Fibroblast of upper back skin (primary cell): ENCODE measurements around the gene TRANK1.
A peak's percentile ranks its signal among the peaks of the same experiment; 100 is the strongest.
"Not testable (repeated sequence)": the region's sequence is repeated elsewhere in the genome, so short reads cannot be mapped to it uniquely, and the experiment has no call there.

Experiments used
- DNase-seq: peaks from one replicate; pipeline ENCODE4 v3.0.0-alpha.2; 2013

The TRANK1 gene

DNA sequence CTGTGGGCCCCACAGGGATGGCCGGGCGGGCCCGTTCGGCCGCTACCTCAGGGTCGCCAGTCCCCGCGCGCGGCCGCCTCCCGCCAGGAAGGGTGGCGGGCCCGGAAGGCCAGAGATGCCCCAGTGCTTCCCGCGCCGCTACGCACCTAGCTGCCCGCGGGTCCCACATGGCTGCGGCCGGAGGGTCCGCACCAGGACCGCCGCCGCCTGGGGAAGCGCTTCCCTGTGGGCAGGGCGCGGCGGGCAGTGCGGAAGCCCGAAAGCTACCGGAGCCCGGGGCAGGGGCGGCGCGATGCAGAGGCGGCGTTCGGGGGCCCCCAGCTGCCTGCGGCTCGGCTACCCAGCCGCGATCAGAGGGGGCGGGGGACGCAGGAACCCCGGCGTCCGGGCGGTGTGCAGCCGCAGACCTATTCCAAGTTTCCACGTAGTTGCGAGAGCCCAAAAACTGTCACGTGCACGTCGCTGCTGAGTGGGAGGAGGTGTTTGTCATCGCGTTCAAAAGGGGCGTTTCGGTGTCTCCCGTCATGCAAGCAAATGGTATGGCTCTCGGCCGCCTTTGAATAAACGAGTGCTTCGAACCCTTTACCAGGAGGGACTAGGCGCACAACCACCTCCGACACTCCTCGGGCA, at the start of gene TRANK1:
Gene TRANK1 (minus strand): TSS at position 414 of the 630 bp plus-strand sequence. CDS start 245 bp downstream, at position 169.
- DNase-seq, result peak; percentile 49

DNA sequence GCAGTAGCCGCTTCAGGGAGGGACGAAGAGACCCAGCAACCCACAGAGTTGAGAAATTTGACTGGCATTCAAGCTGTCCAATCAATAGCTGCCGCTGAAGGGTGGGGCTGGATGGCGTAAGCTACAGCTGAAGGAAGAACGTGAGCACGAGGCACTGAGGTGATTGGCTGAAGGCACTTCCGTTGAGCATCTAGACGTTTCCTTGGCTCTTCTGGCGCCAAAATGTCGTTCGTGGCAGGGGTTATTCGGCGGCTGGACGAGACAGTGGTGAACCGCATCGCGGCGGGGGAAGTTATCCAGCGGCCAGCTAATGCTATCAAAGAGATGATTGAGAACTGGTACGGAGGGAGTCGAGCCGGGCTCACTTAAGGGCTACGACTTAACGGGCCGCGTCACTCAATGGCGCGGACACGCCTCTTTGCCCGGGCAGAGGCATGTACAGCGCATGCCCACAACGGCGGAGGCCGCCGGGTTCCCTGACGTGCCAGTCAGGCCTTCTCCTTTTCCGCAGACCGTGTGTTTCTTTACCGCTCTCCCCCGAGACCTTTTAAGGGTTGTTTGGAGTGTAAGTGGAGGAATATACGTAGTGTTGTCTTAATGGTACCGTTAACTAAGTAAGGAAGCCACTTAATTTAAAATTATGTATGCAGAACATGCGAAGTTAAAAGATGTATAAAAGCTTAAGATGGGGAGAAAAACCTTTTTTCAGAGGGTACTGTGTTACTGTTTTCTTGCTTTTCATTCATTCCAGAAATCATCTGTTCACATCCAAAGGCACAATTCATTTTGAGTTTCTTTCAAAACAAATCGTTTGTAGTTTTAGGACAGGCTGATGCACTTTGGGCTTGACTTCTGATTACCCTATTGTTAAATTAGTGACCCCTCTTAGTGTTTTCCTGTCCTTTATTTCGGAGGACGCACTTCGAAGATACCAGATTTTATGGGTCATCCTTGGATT, 48.8 kb upstream of the TRANK1 start, which contains the start of gene MLH1:
Gene MLH1 (plus strand): TSS at position 193 of the 958 bp plus-strand sequence. CDS start 30 bp downstream, at position 223.
- DNase-seq, result peak; percentile 100

DNA sequence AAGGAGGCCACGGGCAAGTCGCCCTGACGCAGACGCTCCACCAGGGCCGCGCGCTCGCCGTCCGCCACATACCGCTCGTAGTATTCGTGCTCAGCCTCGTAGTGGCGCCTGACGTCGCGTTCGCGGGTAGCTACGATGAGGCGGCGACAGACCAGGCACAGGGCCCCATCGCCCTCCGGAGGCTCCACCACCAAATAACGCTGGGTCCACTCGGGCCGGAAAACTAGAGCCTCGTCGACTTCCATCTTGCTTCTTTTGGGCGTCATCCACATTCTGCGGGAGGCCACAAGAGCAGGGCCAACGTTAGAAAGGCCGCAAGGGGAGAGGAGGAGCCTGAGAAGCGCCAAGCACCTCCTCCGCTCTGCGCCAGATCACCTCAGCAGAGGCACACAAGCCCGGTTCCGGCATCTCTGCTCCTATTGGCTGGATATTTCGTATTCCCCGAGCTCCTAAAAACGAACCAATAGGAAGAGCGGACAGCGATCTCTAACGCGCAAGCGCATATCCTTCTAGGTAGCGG, 48.0 kb upstream of the TRANK1 start, which contains the start of gene EPM2AIP1:
Gene EPM2AIP1 (minus strand): TSS at position 326 of the 520 bp plus-strand sequence. CDS start 54 bp downstream, at position 272.
- DNase-seq, result no peak

DNA sequence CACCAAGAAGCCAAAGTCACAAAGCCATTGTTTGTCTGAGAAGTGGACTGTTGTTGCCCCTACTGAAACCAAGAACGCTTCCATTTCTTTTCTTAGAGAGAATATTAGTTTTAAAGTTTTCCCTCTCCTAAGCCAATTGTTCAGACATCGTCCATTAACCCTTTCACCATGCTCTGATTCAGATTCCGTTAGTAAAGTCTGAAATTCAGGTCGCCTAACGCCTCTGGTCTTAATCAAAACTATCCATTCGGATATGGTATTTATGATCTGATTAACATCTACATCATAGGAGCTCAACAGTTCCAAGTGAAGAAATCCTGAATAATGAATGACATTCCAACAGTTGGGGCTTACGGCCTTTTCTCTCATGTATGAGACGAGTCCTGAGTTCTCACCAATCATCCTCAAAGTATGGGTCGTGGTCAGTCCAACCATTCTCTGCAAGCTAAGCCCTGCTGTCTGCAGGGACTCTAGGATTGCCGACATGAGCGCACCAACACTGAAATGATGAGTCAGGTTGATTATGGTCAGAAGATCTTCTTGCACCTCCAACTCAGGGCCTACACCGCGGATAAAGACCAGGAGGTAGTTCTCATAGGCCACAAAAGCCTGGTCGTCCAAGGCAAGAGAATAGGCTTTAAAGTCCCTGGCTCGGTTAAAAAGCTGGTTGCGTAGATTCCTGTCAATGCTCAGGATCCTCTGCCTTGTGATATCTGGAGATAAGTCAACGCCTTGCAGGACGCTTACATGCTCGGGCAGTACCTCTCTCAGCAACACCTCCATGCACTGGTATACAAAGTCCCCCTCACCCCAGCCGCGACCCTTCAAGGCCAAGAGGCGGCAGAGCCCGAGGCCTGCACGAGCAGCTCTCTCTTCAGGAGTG, 47.3 kb upstream of the TRANK1 start:
- DNase-seq, result peak; percentile 64

DNA sequence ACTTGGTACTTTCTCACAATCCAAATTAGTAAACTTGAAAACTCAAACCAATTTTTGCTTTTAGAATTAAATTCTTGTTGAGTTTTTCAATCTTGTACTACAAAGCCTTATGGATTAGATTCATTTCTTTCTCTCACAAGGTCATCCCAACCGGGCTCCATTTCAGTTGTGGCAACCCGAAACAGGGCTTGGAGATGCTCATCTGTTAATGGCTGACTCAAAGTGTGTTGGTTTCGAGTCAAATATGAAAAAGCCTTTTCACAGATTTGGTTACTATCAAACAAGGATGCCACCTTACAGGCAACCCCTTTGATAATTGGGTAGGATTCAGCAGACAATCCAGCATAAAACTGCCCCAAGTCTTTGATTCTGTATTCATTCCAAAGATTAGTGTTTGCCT, 46.3 kb upstream of the TRANK1 start:
- no peak for DNase-seq

DNA sequence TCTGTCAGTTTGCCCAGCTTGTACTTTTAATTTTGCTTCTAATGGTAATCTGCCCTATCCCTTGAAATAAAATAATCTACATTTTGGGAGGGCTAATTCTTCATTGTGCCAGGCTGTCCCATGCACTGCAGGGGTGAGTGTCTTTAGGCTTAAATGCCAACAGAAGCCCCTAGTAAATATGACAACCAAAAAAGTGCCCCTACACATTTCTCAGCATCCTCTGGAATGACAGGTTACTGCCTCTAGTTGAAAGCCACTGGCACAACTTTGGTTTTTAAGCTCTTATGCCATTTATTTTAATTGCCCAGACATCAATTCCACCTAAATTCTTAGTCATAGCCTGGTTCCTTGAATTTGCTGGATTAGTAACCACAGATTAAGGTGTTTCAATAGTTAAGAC, 44.7 kb upstream of the TRANK1 start:
- DNase-seq, result no peak

DNA sequence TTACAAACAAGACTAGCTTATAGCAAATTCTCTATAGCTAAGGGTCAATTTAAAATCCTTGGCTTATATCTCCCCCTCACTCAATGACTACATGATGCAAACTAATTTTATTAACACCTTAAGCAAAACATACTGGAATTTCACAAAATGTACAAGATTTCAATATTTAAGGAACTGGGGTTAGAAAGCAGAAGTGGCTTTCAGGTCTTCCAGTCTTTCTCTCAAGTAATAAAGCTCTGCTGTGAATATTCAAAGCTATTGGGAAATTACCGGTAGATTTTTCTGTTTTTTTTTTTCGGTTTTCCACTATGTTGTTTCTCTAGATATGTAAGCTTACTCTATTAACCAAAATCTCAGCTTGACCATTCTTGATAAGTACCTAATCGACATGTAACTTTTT, 44.2 kb upstream of the TRANK1 start:
- DNase-seq, result no peak

DNA sequence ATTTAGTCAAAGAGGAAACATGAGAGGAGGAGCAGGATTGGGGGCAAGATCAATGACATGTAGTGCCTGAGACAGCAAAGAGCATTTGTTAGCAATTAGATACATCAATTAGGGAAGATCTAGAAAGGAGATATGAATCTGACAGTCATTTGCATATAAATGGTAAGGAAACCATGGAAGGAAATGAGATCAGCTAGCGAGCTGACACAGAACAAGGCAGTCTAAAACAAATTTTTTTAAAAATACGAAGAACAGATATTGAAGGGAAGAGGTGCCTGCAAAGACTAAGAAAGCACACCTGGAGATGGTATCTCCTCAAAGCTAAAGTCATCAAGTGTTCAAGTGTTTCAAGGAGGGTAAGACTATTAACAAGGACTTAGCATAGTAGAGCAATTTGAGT, 43.5 kb upstream of the TRANK1 start:
- DNase-seq, result no peak

DNA sequence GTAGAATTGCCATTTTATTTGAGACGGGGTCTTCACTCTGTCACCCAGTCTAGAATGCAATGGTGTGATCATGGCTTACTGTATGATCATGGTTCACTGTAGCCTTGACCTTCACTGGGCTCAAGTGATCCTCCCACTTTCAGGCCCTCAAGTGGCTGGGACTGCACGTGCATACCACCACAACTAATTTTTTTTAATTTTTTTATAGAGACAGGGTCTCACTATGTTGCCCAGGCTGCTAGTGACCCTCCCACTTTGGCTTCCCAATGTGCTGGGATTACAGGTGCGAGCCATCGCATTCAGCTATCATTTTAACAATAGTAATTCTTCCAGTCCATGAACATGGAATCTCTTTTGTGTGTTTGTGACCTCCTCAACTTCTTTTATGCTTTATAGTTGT, 36.2 kb upstream of the TRANK1 start:
- no peak for DNase-seq

DNA sequence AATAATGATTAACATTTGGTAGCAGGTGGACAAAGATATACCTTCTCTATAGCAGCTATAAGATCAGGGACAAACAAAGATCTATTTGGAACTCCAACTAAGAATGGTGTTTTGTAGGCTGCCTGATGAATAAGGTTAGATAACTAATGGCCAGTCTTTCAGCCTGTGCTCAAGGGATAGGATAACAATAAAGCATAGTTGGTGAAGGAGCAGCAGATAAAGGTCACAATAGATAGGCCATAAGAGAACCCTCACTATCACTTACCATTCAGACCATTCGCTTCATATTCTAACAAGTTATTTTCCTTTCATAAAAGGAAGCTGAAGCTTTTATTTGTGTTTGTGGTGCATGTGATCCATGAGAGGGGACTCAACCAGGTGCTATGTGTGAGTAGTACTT, 28.3 kb upstream of the TRANK1 start:
- DNase-seq, result no peak

DNA sequence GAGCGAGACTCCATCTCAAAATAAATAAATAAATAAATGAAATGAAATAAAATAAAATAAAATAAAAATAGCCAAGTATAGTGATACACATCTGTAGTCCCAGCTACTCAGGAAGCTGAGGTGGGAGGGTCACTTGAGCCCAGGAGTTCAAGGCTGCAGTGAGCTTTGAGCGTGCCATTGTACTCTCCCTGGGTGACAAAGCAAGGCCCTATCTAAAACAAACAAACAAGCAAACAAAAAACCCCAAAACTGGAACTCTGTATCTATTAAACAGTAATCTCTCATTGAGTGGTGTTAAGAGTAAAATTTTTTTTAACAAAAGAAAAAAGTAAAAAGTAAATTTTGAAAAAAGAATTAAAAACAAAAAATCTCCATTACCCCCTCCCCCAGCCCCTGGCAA, 27.3 kb upstream of the TRANK1 start:
- DNase-seq, result no peak

DNA sequence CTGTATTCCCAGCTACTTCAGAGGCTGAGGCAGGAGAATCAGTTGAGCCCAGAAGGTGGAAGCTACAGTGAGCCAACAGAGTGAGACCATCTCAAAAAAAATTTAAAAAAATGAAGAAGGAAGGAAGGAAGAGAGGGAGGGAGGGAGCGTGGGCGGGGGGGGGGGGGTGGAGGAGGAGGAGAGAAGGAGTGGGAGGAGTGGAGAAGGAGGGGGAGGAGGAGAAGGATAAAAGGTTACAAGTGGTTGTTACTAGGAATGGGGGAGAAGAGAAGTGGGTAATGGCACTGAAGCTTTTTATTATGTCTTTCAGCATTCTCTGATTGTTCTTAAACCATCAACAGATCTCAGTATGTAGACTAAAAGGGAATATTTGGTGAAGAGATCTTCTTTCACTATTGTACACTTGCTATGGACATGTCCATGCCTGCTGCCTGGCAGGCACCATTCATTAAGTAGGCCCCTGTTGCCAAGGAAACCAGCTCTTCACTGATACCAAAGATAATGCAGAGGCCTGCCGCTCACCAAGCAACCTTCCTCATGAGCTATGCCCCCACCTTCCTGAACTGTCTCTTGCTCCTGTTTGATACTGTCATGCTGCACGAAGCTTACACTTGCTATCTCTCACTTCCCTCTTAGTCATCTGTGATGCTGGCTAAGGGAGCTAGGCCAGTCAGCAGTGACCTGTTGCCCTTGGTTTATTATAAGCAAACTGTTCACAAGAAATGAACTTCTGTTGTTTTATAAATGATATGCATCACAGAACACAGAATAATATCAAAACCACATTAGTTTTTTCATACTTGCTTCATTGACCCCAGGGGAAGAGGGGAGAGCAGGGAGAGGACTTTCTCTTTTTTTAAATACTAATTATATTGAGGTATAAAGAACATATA, 24.9 kb upstream of the TRANK1 start:
- DNase-seq, result no peak

DNA sequence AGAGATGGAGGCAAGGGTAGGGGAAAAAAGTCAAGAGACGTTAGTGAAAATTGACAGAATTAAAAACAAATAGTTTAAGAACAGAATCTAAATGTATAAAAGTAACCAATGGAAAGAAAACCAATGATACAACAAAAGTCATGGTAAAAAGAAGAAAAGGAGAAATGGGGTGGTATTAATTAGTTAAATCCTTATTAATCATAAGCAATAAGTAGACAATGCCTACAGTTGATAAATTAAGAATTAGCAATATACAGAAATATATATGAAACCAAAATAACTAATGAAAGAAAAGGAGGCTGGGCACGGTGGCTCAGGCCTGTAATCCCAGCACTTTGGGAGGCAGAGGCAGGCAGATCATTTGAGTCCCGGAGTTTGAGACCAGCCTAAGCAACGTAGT, 24.2 kb upstream of the TRANK1 start:
- no peak for DNase-seq

DNA sequence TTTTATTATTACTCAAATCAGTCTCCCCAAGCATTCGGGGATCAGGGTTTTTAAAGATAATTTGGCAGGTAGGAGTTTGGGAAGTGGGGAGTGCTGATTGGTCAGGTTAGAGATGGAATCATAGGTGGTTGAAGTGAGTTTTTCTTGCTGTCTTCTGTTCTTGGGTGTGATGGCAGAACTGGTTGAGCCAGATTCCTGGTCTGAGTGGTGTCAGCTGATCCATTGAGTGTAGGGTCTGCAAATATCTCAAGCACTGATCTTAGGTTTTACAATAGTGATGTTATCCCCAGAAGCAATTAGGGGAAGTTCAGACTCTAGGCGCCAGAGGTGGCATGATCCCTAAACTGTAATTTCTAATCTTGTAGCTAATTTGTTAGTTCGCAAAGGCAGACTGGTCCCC, 20.6 kb upstream of the TRANK1 start:
- DNase-seq, result no peak

DNA sequence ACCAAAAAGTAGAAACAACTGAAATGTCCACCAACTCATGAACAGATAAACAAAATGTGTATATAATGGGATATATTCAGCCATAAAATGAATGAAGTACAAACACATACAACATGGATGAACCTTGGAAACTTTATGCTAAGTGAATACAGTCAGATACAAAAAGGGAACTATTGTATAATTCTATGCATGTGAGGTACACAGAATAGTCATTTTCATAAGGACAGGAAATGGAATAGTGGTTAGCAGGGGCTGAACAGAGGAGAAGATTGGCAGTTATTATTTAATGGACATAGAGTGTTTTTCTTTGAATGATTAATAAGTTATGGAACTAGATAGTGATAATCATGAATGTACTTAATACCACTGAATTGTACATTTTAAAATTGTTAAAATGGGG, 20.0 kb upstream of the TRANK1 start:
- no peak for DNase-seq

DNA sequence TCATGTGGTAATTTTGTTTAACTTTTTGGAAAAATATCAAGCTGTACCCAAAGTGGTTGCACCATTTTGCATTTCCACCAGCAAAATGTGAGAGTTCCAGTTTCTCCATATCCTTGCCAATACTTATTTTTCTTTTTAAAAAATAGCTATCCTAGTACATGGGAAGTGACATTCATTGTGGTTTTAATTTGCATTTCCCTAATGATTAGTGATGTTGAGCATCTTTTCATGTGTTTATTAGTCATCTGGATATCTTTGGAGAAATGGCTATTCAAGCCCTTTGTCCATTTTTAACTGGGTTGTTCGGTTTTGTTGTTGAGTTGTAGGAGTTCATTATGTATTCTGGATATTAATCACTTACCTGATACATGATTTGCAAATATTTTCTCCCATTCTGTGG, 19.5 kb upstream of the TRANK1 start:
- no peak for DNase-seq

DNA sequence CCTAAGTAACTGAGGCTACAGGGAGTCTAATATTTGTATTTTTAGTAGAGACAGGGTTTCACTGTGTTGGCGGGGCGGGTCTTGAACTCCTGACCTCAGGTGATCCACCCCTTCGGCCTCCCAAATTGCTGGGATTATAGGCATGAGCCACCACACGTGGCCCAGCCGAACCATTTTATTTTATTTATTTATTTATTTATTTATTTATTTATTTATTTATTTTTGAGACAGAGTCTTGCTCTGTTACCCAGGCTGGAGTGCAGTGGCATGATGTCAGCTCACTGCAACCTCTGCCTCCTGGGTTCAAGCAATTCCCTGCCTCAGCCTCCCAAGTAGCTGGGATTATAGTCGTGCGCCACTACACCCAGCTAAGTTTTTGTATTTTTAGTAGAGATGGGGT, 18.2 kb upstream of the TRANK1 start:
- DNase-seq, result not testable (repeated sequence)

DNA sequence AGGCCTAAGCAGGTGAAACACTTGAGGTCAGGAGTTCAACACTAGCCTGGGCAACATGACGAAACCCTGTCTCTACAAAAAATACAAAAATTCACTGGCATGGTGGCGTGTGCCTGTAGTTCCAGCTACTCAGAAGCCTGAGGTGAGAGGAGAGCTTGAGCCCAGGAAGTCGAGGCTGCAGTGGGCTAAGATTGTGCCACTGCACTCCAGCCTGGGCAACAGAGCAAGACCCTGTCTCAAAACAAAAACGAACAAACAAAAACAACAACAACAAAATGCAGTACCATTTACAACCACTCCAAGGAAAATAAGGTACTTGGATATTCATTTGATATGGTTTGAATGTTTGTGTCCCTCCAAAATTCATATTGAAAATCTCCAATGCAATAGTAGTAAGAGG, 15.6 kb upstream of the TRANK1 start:
- DNase-seq, result no peak

DNA sequence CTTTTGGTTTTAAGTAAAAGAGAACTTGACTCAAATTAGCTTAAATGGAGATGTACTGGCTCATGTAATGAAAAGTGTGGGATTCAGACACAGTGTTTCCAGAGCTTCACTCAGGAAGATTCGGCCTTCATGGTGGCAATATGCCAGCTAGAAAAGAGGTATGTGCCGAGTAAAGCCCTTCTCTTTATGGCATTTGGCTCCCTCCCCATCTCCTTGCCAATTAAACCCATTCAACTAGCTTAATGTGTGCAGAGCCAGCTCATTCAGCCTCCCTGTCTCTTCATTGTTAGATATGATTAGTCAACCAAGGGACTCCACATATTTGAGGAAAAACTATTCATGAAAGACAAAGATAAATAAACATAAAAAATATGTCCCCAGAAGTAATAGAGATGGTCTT, 15.0 kb upstream of the TRANK1 start:
- no peak for DNase-seq

DNA sequence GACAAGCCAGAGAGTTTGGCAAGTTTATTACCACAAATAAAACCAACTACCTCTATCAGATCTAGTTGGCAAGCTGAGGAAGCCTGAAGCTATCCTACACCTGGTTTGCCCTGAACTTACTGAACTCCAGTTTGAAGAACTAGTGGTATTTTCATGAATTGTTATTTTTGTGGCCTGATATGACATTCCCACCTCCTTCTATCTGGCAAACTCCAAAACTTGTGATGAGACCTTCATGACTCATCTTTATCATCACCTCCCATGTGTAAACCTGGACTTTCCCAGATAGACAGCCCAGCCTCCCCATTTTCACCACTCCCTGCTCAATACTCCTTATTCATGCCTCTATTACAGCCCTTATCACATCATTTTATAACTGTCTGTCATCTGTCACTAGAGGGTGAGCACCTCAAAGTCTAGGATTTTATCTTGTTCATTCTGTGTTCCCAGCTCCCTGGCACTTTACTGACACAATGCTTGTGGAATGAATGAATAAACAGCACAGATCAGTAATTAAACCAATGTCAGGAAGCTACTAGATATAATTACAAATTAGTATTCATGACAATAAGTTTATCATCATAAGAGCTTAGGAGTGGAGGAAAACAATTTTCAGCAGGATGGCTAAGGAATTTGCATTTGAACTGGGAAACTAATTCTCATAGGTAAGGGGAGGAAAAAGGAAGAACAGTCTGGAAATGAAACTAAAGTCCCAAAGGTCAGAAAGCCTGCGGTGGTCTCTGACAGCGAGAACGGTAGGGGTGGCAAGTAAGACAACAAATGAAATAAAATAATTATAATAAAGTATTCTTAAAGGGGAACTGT, 13.2 kb upstream of the TRANK1 start:
- DNase-seq, result peak; percentile 68

DNA sequence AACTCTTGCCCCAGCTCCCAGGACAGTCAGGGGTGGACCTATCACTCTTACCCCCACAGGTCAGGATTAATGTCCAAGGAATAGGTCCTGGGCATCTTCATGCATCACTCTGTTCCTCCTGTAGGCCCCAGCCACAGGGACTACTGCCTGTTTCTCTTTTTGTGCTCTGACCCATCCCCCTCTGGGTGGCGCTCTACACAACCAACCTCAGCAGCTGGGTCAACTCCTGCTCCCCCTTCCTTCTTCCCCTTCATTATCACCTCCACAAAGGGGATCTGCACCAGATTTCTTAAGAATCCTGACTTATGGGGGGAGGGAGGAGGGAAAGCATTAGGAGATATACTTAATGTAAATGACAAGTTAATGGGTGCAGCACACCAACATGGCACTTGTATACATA, 12.2 kb upstream of the TRANK1 start:
- DNase-seq, result no peak
